ENCODE measurements around the gene CPSF3. TPM values are rescaled to one million over a fixed set of nuclear protein-coding genes. Genes with fewer than 3 reads are reported as not detected.

Gene CPSF3
- total and polyA plus RNA-seq, 8 donors = 5.7 to 13.2 (median 10.7) TPM

DNA sequence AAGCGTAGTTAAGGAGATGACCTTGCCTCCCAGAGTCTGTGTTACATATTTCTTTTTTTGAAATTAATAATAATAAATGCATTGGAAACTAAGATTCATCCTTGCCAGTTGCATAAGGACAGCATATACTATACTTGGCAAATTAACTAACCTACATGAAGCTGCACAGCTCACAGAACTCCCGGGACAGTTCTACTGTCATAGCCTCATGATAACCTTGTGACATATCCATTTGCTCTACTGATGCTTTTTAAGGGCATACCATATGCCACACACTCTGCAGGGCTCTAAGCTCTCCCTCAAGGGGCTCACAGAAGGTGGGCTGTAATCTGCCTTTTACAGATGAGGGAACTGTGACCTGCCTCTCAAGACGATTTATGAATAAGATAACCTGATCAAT lies 3.9 kb upstream of the CPSF3 start:
- WGBS, 2 donors = 79 to 88% methylated on average over 3 of the region's 3 CpGs
- DNase-seq (no peak), FAIRE-seq (no peak), ATAC-seq (no peak)
- TF ChIP-seq, protein P1, sequence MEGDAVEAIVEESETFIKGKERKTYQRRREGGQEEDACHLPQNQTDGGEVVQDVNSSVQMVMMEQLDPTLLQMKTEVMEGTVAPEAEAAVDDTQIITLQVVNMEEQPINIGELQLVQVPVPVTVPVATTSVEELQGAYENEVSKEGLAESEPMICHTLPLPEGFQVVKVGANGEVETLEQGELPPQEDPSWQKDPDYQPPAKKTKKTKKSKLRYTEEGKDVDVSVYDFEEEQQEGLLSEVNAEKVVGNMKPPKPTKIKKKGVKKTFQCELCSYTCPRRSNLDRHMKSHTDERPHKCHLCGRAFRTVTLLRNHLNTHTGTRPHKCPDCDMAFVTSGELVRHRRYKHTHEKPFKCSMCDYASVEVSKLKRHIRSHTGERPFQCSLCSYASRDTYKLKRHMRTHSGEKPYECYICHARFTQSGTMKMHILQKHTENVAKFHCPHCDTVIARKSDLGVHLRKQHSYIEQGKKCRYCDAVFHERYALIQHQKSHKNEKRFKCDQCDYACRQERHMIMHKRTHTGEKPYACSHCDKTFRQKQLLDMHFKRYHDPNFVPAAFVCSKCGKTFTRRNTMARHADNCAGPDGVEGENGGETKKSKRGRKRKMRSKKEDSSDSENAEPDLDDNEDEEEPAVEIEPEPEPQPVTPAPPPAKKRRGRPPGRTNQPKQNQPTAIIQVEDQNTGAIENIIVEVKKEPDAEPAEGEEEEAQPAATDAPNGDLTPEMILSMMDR (IDR thresholded peaks at IDR 0.05) = no peak
- no peak overlapping the region for H3K27ac ChIP-seq
- peaks cover 4 to 7% (median 5%) of the 10 kb centered on the region in 3 donors for H3K4me1 ChIP-seq
- no peak overlapping the region for H3K4me3 ChIP-seq
- no peaks in the 10 kb centered on the region for H3K27me3 ChIP-seq
- no peaks in the 10 kb centered on the region for H3K36me3 ChIP-seq
- no peaks in the 10 kb centered on the region for H3K9me3 ChIP-seq
- intact Hi-C loops (cut with DNase I) = no loop called here

- ATAC-seq (no peak), DNase-seq (no peak), FAIRE-seq (no peak)
- Histone ChIP-seq H3K36me3 (no peaks in the 10 kb centered on the region), H3K27me3 (no peaks in the 10 kb centered on the region), H3K4me3 (no peak overlapping the region), H3K4me1 (peaks cover 6 to 11% (median 6%) of the 10 kb centered on the region in 3 donors), H3K9me3 (no peaks in the 10 kb centered on the region), H3K27ac (no peak overlapping the region)
- intact Hi-C loops (cut with DNase I) = no loop called here
- TF ChIP-seq, protein P1 (IDR thresholded peaks at IDR 0.05) = no peak
- WGBS, 2 donors = 87 to 90% methylated on average over 10 of the region's 10 CpGs
These were observed 3.0 kb upstream of the CPSF3 start for GRCh38 chr2:9420495-9420894.

DNA sequence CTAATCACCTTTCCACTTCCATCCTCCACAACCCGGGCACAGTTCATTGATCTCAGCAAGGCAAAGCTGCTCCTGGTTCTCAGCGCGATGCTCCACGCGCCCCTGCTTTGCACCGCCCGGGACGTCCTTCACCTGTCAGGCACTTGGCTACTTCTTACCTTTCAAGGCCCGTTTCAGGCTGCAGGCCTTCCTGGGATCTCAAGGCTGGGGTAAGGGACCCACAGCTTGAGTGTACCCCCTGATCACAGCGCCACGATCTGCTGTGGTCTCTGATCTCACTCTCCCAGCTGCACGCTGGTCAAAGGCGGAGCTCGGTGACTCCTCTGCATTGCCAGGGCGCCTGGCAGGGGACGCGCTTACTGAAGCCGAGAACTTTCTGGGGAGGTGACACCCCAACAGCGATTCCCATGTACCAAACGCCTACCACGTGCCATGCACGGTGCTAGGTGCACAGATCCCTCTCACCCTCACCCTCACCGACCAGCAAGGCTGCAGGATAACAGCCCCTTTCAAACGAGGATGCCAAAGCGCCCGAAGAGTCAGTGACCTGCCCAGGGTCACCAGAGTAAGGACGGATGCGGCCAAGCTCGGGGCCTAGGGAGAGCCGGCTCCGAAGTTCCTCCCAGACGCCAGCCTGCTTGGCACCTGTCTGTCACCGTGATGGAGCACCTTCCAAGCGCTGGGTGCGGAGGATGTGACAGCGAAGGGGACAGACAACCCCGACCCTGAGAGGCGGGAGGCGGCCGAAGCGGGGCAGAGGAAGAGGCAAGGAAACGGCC lies 944 bp upstream of the CPSF3 start:
- Histone ChIP-seq H3K4me1 (peaks cover 6 to 11% (median 6%) of the 10 kb centered on the region in 3 donors), H3K9me3 (no peaks in the 10 kb centered on the region), H3K27ac (peak overlapping the region; percentile 51 to 78 (median 64)), H3K4me3 (peak overlapping the region; percentile 76 to 93 (median 88)), H3K36me3 (no peaks in the 10 kb centered on the region), H3K27me3 (no peaks in the 10 kb centered on the region)
- WGBS, 2 donors = 1% methylated on average over 34 to 42 of the region's 42 CpGs
- no peak for FAIRE-seq
- peak; percentile 35 to 51 (median 42) for ATAC-seq
- TF ChIP-seq, protein P1 (IDR thresholded peaks at IDR 0.05) = no peak
- peak; percentile 21 to 74 (median 50) for DNase-seq
- intact Hi-C loops (cut with DNase I) = no loop called here

- 0 to 1% methylated on average over 21 of the region's 21 CpGs for WGBS, 2 donors
- Histone ChIP-seq H3K27me3 (no peaks in the 10 kb centered on the region), H3K4me1 (peaks cover 6 to 11% (median 6%) of the 10 kb centered on the region in 3 donors), H3K36me3 (no peaks in the 10 kb centered on the region), H3K4me3 (peak overlapping the region; percentile 76 to 93 (median 88)), H3K9me3 (no peaks in the 10 kb centered on the region), H3K27ac (peak overlapping the region in 3 of 4 donors; percentile 57 to 78 (median 72))
- FAIRE-seq (no peak), ATAC-seq (peak in 3 of 4 donors; percentile 4 to 23 (median 12)), DNase-seq (no peak)
- intact Hi-C loops (cut with DNase I) = no loop called here
- TF ChIP-seq, protein P1 (IDR thresholded peaks at IDR 0.05) = no peak
These were observed 443 bp downstream of the CPSF3 start for GRCh38 chr2:9423922-9424272.
